Measurements from ENCODE around the gene ZNF683.
"Not testable (repeated sequence)": the region's sequence is repeated elsewhere in the genome, so short reads cannot be mapped to it uniquely, and the experiment has no call there.

The ZNF683 gene

GRCh38 chr1:26384076-26384475 lies 11.5 kb upstream of the ZNF683 start:
- DNase-seq, result no peak

- DNase-seq, result no peak
Measured at GRCh38 chr1:26378879-26379251, 6.3 kb upstream of the ZNF683 start.

GRCh38 chr1:26378088-26378878 lies 5.7 kb upstream of the ZNF683 start:
- no peak for DNase-seq

- no peak for DNase-seq
Measured at GRCh38 chr1:26376050-26376449, 3.5 kb upstream of the ZNF683 start.

GRCh38 chr1:26375081-26375480 lies 2.5 kb upstream of the ZNF683 start:
- DNase-seq, result no peak

- DNase-seq, result not testable (repeated sequence)
Measured at GRCh38 chr1:26374361-26374760, 1.8 kb upstream of the ZNF683 start.

GRCh38 chr1:26373789-26374188 lies 1.2 kb upstream of the ZNF683 start:
- no peak for DNase-seq

- DNase-seq, result no peak
Measured at GRCh38 chr1:26373281-26373680, 731 bp upstream of the ZNF683 start.

GRCh38 chr1:26372039-26372438 lies 511 bp downstream of the ZNF683 start:
- no peak for DNase-seq

- no peak for DNase-seq
Measured at GRCh38 chr1:26370591-26371382, 1.8 kb downstream of the ZNF683 start.

- DNase-seq, result no peak
Measured at GRCh38 chr1:26368486-26368885, 4.1 kb downstream of the ZNF683 start.

- no peak for DNase-seq
Measured at GRCh38 chr1:26368006-26368405, 4.5 kb downstream of the ZNF683 start.

- DNase-seq, result no peak
Measured at GRCh38 chr1:26367441-26367840, 5.1 kb downstream of the ZNF683 start.

GRCh38 chr1:26364956-26365355 lies 7.6 kb downstream of the ZNF683 start:
- no peak for DNase-seq

- DNase-seq, result peak; percentile 70
Measured at GRCh38 chr1:26363549-26364448, 8.8 kb downstream of the ZNF683 start.

GRCh38 chr1:26362331-26362730 lies 10.2 kb downstream of the ZNF683 start:
- DNase-seq, result no peak

- DNase-seq, result no peak
Measured at GRCh38 chr1:26361605-26362122, 10.9 kb downstream of the ZNF683 start.

GRCh38 chr1:26360807-26361604 lies 11.5 kb downstream of the ZNF683 start:
- no peak for DNase-seq

GRCh38 chr1:26359981-26360806 lies 12.4 kb downstream of the ZNF683 start:
- no peak for DNase-seq

GRCh38 chr1:26358411-26359384 lies 13.9 kb downstream of the ZNF683 start:
- no peak for DNase-seq
